ENCODE measurements around the gene OGFOD2.

DNA sequence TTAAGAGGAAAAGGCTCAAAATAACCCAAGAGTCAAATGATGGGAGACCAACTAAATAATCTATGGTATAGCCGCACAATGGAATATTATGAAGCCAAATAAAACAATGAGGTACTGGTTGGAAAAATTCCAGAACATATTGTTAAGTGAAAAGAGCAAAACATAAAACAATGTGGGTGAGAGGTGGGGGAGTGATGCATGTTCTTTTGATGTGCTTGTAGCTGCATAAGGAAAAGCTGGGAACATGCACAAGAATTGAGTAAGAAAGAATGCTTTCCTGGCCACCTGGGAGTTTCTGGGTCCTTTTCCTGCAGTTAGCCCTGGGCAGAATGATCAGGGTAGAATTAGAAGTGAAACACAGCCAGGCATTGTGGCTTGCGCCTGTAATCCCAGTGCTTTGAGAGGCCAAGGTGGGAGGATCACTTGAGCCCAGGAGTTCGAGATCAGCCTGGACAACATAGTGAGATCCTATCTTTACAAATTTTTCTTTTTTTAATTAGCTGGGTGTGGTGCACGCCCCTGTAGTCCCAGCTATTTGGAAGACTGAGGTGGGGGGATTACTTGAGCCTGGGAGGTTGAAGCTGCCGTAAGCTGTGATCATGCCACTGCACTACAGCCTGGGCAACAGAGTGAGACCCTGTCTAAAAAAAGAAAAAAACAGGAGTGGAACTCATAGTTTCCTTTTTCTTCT is 16.7 kb upstream of the OGFOD2 start:
- TF ChIP-seq POLR2A (IDR thresholded peaks at IDR 0.05): no peak
- TF ChIP-seq, protein P1, sequence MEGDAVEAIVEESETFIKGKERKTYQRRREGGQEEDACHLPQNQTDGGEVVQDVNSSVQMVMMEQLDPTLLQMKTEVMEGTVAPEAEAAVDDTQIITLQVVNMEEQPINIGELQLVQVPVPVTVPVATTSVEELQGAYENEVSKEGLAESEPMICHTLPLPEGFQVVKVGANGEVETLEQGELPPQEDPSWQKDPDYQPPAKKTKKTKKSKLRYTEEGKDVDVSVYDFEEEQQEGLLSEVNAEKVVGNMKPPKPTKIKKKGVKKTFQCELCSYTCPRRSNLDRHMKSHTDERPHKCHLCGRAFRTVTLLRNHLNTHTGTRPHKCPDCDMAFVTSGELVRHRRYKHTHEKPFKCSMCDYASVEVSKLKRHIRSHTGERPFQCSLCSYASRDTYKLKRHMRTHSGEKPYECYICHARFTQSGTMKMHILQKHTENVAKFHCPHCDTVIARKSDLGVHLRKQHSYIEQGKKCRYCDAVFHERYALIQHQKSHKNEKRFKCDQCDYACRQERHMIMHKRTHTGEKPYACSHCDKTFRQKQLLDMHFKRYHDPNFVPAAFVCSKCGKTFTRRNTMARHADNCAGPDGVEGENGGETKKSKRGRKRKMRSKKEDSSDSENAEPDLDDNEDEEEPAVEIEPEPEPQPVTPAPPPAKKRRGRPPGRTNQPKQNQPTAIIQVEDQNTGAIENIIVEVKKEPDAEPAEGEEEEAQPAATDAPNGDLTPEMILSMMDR (IDR thresholded peaks at IDR 0.05): no peak

All from thyroid gland (tissue), 4 donors.